HG03175 (cell line): Measurements from ENCODE around the gene COPB2.
A peak's percentile ranks its signal among the peaks of the same experiment; 100 is the strongest.

Experiments used
- ATAC-seq: cut with Tn5 transposase; IDR thresholded peaks from one replicate; pipeline ENCODE4 v1.9.1; 2021; ENCODE audit warnings: mild to moderate bottlenecking, moderate library complexity; ENCODE audit not compliant: unreplicated experiment

The COPB2 gene

GRCh38 chr3:139329364-139329850 is 60.0 kb downstream of the COPB2 start:
- ATAC-seq, result peak; percentile 97

- no peak for ATAC-seq
These were observed 61.1 kb downstream of the COPB2 start for GRCh38 chr3:139328356-139328755.

GRCh38 chr3:139327861-139328260 is 61.6 kb downstream of the COPB2 start:
- no peak for ATAC-seq

GRCh38 chr3:139327231-139327630 is 62.2 kb downstream of the COPB2 start:
- ATAC-seq, result no peak

GRCh38 chr3:139326707-139327106 is 62.7 kb downstream of the COPB2 start:
- no peak for ATAC-seq

- no peak for ATAC-seq
These were observed 63.3 kb downstream of the COPB2 start for GRCh38 chr3:139326131-139326530.

- ATAC-seq, result no peak
These were observed 63.9 kb downstream of the COPB2 start for GRCh38 chr3:139325551-139325950.

- no peak for ATAC-seq
These were observed 65.0 kb downstream of the COPB2 start for GRCh38 chr3:139324456-139324855.

GRCh38 chr3:139323146-139323545 is 66.3 kb downstream of the COPB2 start:
- no peak for ATAC-seq

- ATAC-seq, result no peak
These were observed 67.1 kb downstream of the COPB2 start for GRCh38 chr3:139322346-139322745.

GRCh38 chr3:139320551-139321309 is 68.7 kb downstream of the COPB2 start:
- no peak for ATAC-seq

- ATAC-seq, result no peak
These were observed 69.7 kb downstream of the COPB2 start for GRCh38 chr3:139319428-139320402.

- no peak for ATAC-seq
These were observed 70.6 kb downstream of the COPB2 start for GRCh38 chr3:139318826-139319225.

- ATAC-seq, result no peak
These were observed 71.0 kb downstream of the COPB2 start for GRCh38 chr3:139318431-139318816.

GRCh38 chr3:139317660-139318430 is 71.6 kb downstream of the COPB2 start:
- no peak for ATAC-seq

GRCh38 chr3:139317215-139317614 is 72.2 kb downstream of the COPB2 start:
- no peak for ATAC-seq

- no peak for ATAC-seq
These were observed 75.5 kb downstream of the COPB2 start for GRCh38 chr3:139313921-139314320.

GRCh38 chr3:139312959-139313358 is 76.5 kb downstream of the COPB2 start:
- ATAC-seq, result no peak

- no peak for ATAC-seq
These were observed 77.0 kb downstream of the COPB2 start for GRCh38 chr3:139312416-139312815.

- no peak for ATAC-seq
These were observed 77.9 kb downstream of the COPB2 start for GRCh38 chr3:139311557-139311956.

- no peak for ATAC-seq
These were observed 78.9 kb downstream of the COPB2 start for GRCh38 chr3:139310474-139310933.
